Central memory CD8-positive, alpha-beta T cell (primary cell): Measurements from ENCODE around the gene FGF22.

Experiments
- ATAC-seq: fragments of 150-1000 bp; cut with Tn5 transposase; replicated peaks from 2 replicates; pipeline ENCODE4 v1.10.0; 2022; ENCODE audit warnings: mild to moderate bottlenecking, moderate FRiP score, moderate number of reproducible peaks; ENCODE audit not compliant: poor library complexity, severe bottlenecking; ENCODE audit errors: extremely low read depth
- DNase-seq, 2 donors: peaks; one replicate each; pipeline ENCODE4 v3.0.0; 2021; ENCODE audit warnings: low spot score in 2 of 2
- H3K27ac Mint-ChIP-seq: one replicate; pipeline ENCODE4 v1.8.0; 2022; ENCODE audit warnings: low read depth, mild to moderate bottlenecking, moderate library complexity, mixed read lengths
- H3K27me3 Mint-ChIP-seq: one replicate; pipeline ENCODE4 v1.8.0; 2022; ENCODE audit warnings: mixed read lengths
- H3K36me3 Mint-ChIP-seq: one replicate; pipeline ENCODE4 v1.8.0; 2022; ENCODE audit warnings: mild to moderate bottlenecking, moderate library complexity, mixed read lengths; ENCODE audit not compliant: insufficient read depth
- H3K4me1 Mint-ChIP-seq: one replicate; pipeline ENCODE4 v1.8.0; 2022; ENCODE audit warnings: mixed read lengths
- H3K4me3 Mint-ChIP-seq: one replicate; pipeline ENCODE4 v1.8.0; 2022; ENCODE audit warnings: mild to moderate bottlenecking, moderate library complexity, mixed read lengths
- H3K9me3 Mint-ChIP-seq: one replicate; pipeline ENCODE4 v1.8.0; 2022; ENCODE audit warnings: mixed read lengths

The FGF22 gene

GRCh38 chr19:679418-680286 lies 40.0 kb downstream of the FGF22 start:
- DNase-seq: no peak

GRCh38 chr19:680287-681028 lies 40.8 kb downstream of the FGF22 start:
- Mint-ChIP-seq H3K27me3 (peaks cover 3% of the 10 kb centered on the region), H3K4me3 (peak overlapping the region; percentile 69), H3K9me3 (no peaks in the 10 kb centered on the region), H3K4me1 (peaks cover 6% of the 10 kb centered on the region), H3K36me3 (no peaks in the 10 kb centered on the region), H3K27ac (peak overlapping the region; percentile 83)
- DNase-seq (peak; percentile 92 to 96), ATAC-seq (peak; percentile 79)

More at GRCh38 chr19:679418-680286, 40.0 kb downstream of the FGF22 start:
- no peaks in the 10 kb centered on the region for H3K9me3 Mint-ChIP-seq
- peaks cover 11% of the 10 kb centered on the region for H3K27me3 Mint-ChIP-seq
- H3K36me3 Mint-ChIP-seq: no peaks in the 10 kb centered on the region
- H3K27ac Mint-ChIP-seq: no peak overlapping the region
- ATAC-seq: no peak
- H3K4me1 Mint-ChIP-seq: peaks cover 6% of the 10 kb centered on the region
- peak overlapping the region; percentile 69 for H3K4me3 Mint-ChIP-seq

- Mint-ChIP-seq H3K27me3 (no peaks in the 10 kb centered on the region), H3K4me3 (peak overlapping the region; percentile 69), H3K9me3 (no peaks in the 10 kb centered on the region), H3K27ac (peak overlapping the region; percentile 83), H3K36me3 (no peaks in the 10 kb centered on the region), H3K4me1 (peaks cover 6% of the 10 kb centered on the region)
- no peak for ATAC-seq
- DNase-seq: no peak
Measured at GRCh38 chr19:681029-682019, 41.6 kb downstream of the FGF22 start.

GRCh38 chr19:682678-683320 lies 43.1 kb downstream of the FGF22 start:
- Mint-ChIP-seq H3K27ac (no peak overlapping the region), H3K27me3 (no peaks in the 10 kb centered on the region), H3K4me1 (peaks cover 6% of the 10 kb centered on the region), H3K9me3 (no peaks in the 10 kb centered on the region), H3K36me3 (no peaks in the 10 kb centered on the region), H3K4me3 (no peak overlapping the region)
- ATAC-seq: no peak
- no peak for DNase-seq

- Mint-ChIP-seq H3K4me3 (no peak overlapping the region), H3K27me3 (no peaks in the 10 kb centered on the region), H3K36me3 (no peaks in the 10 kb centered on the region), H3K4me1 (peaks cover 5% of the 10 kb centered on the region), H3K9me3 (no peaks in the 10 kb centered on the region), H3K27ac (no peak overlapping the region)
- DNase-seq: no peak
- no peak for ATAC-seq
Measured at GRCh38 chr19:685454-685931, 45.8 kb downstream of the FGF22 start.

- no peak overlapping the region for H3K4me3 Mint-ChIP-seq
- H3K4me1 Mint-ChIP-seq: no peaks in the 10 kb centered on the region
- H3K27me3 Mint-ChIP-seq: no peaks in the 10 kb centered on the region
- ATAC-seq: no peak
- no peak for DNase-seq
- no peaks in the 10 kb centered on the region for H3K9me3 Mint-ChIP-seq
- no peak overlapping the region for H3K27ac Mint-ChIP-seq
- no peaks in the 10 kb centered on the region for H3K36me3 Mint-ChIP-seq
Measured at GRCh38 chr19:686589-687297, 47.1 kb downstream of the FGF22 start.

GRCh38 chr19:687569-688166 lies 48.0 kb downstream of the FGF22 start:
- Mint-ChIP-seq H3K4me1 (no peaks in the 10 kb centered on the region), H3K36me3 (no peaks in the 10 kb centered on the region), H3K4me3 (no peak overlapping the region), H3K9me3 (no peaks in the 10 kb centered on the region), H3K27ac (no peak overlapping the region), H3K27me3 (no peaks in the 10 kb centered on the region)
- ATAC-seq (no peak), DNase-seq (no peak)

GRCh38 chr19:688214-688613 lies 48.5 kb downstream of the FGF22 start:
- no peaks in the 10 kb centered on the region for H3K4me1 Mint-ChIP-seq
- no peak for DNase-seq
- no peak overlapping the region for H3K27ac Mint-ChIP-seq
- H3K9me3 Mint-ChIP-seq: no peaks in the 10 kb centered on the region
- H3K4me3 Mint-ChIP-seq: no peak overlapping the region
- no peaks in the 10 kb centered on the region for H3K27me3 Mint-ChIP-seq
- ATAC-seq: no peak
- no peaks in the 10 kb centered on the region for H3K36me3 Mint-ChIP-seq

GRCh38 chr19:688992-689391 lies 49.3 kb downstream of the FGF22 start:
- H3K27me3 Mint-ChIP-seq: no peaks in the 10 kb centered on the region
- ATAC-seq: no peak
- H3K4me1 Mint-ChIP-seq: no peaks in the 10 kb centered on the region
- no peak overlapping the region for H3K4me3 Mint-ChIP-seq
- no peaks in the 10 kb centered on the region for H3K36me3 Mint-ChIP-seq
- no peaks in the 10 kb centered on the region for H3K9me3 Mint-ChIP-seq
- H3K27ac Mint-ChIP-seq: no peak overlapping the region
- no peak for DNase-seq

GRCh38 chr19:690203-690602 lies 50.5 kb downstream of the FGF22 start:
- H3K9me3 Mint-ChIP-seq: no peaks in the 10 kb centered on the region
- no peak for DNase-seq
- H3K4me1 Mint-ChIP-seq: no peaks in the 10 kb centered on the region
- no peak for ATAC-seq
- no peaks in the 10 kb centered on the region for H3K27me3 Mint-ChIP-seq
- H3K36me3 Mint-ChIP-seq: no peaks in the 10 kb centered on the region
- no peak overlapping the region for H3K4me3 Mint-ChIP-seq
- no peak overlapping the region for H3K27ac Mint-ChIP-seq
